Activated naive CD8-positive, alpha-beta T cell treated with anti-CD3 and anti-CD28 coated beads, Interleukin-2, amount 50 U/mL, for 24 hours (primary cell): ENCODE measurements around the gene ARPC5.

Experiments used
- ATAC-seq: fragments of 150-1000 bp; cut with Tn5 transposase; one replicate; pipeline ENCODE4 v1.10.0; 2021
- DNase-seq: peaks from one replicate; pipeline ENCODE4 v3.0.0; 2021
- H3K27ac Mint-ChIP-seq: one replicate; pipeline ENCODE4 v1.8.0; 2021; ENCODE audit warnings: mild to moderate bottlenecking, mixed read lengths
- H3K27me3 Mint-ChIP-seq: one replicate; pipeline ENCODE4 v1.8.0; 2021; ENCODE audit warnings: mixed read lengths
- H3K36me3 Mint-ChIP-seq: one replicate; pipeline ENCODE4 v1.8.0; 2021; ENCODE audit warnings: low read depth, mixed read lengths
- H3K4me1 Mint-ChIP-seq: one replicate; pipeline ENCODE4 v1.8.0; 2021; ENCODE audit warnings: mixed read lengths
- H3K4me3 Mint-ChIP-seq: one replicate; pipeline ENCODE4 v1.8.0; 2021; ENCODE audit warnings: mild to moderate bottlenecking, moderate library complexity, mixed read lengths
- H3K9me3 Mint-ChIP-seq: one replicate; pipeline ENCODE4 v1.8.0; 2021; ENCODE audit warnings: mixed read lengths

ARPC5 gene

DNA sequence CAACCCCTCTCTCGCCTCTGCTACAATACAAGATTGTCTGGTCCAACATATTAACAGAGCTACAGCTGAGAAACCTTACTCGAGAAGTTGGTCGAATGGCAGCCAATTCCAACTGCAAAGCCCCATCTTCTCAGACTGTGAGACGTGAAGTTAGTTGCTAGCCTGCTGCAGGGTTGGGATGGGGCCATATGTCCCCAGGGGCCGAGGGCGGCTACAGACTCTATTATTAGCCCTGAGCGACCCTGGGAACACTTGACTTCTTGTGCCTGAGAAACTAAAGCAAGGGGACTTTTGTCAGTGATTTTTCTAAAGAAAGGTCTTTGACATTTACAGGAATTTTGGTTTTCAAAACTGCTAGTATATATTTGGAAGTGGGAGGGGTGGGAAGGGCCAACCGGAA lies 59.0 kb downstream of the ARPC5 start:
- Mint-ChIP-seq H3K4me3 (no peak overlapping the region), H3K36me3 (no peaks in the 10 kb centered on the region), H3K4me1 (peaks cover 11% of the 10 kb centered on the region), H3K27ac (no peak overlapping the region), H3K9me3 (no peaks in the 10 kb centered on the region), H3K27me3 (no peaks in the 10 kb centered on the region)
- no peak for DNase-seq
- ATAC-seq = no peak

- no peak for DNase-seq
- Mint-ChIP-seq H3K4me1 (peaks cover 11% of the 10 kb centered on the region), H3K9me3 (no peaks in the 10 kb centered on the region), H3K36me3 (no peaks in the 10 kb centered on the region), H3K27me3 (no peaks in the 10 kb centered on the region), H3K4me3 (no peak overlapping the region), H3K27ac (no peak overlapping the region)
- no peak for ATAC-seq
Observed at GRCh38 chr1:183575606-183576005, 60.0 kb downstream of the ARPC5 start.

DNA sequence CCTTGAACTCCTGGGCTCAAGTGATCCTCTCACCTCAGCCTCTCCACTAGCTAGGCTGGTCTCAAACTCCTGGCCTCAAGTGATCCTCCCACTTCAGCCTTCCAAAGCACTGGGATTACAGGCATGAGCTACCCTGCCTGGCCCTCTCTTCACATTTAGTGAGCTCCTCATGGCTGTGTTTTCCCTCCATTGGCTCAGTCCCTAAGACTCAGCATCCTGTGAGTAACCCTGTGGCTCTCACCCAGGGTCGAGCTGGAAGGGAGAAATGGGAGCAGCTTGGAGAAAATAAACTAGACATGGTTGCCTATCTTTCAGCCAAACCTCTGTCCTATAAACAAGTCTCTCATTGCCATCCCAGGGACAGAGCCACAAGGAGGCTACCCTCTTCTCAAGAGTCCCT lies 62.9 kb downstream of the ARPC5 start:
- no peak overlapping the region for H3K4me3 Mint-ChIP-seq
- H3K9me3 Mint-ChIP-seq = no peaks in the 10 kb centered on the region
- ATAC-seq (no peak), DNase-seq (no peak)
- H3K27me3 Mint-ChIP-seq = no peaks in the 10 kb centered on the region
- no peaks in the 10 kb centered on the region for H3K36me3 Mint-ChIP-seq
- H3K27ac Mint-ChIP-seq = no peak overlapping the region
- peaks cover 13% of the 10 kb centered on the region for H3K4me1 Mint-ChIP-seq

- no peaks in the 10 kb centered on the region for H3K27me3 Mint-ChIP-seq
- DNase-seq (no peak), ATAC-seq (no peak)
- H3K4me3 Mint-ChIP-seq = no peak overlapping the region
- no peaks in the 10 kb centered on the region for H3K9me3 Mint-ChIP-seq
- peaks cover 18% of the 10 kb centered on the region for H3K4me1 Mint-ChIP-seq
- H3K36me3 Mint-ChIP-seq = no peaks in the 10 kb centered on the region
- H3K27ac Mint-ChIP-seq = no peak overlapping the region
Observed at GRCh38 chr1:183571678-183572268, 63.8 kb downstream of the ARPC5 start.
